HG03432 (cell line): ENCODE measurements around the gene RAB13.
A peak's percentile ranks its signal among the peaks of the same experiment; 100 is the strongest.
"Not testable (repeated sequence)": the region's sequence is repeated elsewhere in the genome, so short reads cannot be mapped to it uniquely, and the experiment has no call there.

ENCODE experiments used
- ATAC-seq: cut with Tn5 transposase; IDR thresholded peaks from one replicate; pipeline ENCODE4 v1.9.1; 2021; ENCODE audit warnings: mild to moderate bottlenecking, moderate library complexity; ENCODE audit not compliant: unreplicated experiment

The RAB13 gene

DNA sequence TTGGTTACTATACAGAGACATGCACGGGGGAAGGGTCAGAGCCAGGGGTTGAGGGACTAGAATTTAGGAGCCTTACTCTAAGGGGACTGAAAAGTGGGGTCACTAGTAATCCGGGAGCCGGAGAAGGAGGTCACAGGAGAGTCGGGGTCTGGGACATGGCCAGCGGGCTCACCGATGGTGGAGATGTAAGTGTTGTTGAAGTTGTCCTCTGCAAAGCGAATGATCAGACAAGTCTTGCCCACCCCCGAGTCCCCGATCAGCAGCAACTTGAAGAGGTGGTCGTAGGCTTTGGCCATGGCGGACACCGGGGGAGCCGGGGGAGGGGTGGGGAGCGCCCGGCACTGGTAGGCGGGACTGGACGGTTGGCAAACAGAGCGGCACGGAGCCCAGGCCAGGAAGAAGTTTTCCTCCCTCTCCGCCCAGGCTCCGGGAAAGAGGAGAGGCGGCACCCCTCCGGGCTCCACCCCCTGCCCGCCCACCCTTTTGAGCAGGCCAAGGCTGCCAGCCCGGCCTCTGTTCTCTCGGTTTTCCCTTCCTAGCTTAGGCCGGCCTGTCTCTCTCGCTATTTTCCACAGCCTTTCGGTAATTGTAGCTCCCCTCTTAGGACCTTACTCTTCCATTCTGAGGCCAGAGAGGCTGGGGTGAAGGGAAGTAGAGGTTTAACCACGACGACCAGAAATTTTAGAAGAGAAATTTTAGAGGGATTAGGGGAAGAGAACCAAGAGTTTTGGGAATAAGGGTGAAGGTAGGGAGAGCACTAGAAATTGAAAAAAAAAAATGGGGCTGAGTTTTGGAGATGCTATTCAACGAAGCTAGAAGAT is at the start of gene RAB13:
Gene RAB13, minus strand, starts transcription at position 399 of the 821 bp plus-strand sequence. Its CDS starts 103 bp downstream, at position 296.
- ATAC-seq = no peak

DNA sequence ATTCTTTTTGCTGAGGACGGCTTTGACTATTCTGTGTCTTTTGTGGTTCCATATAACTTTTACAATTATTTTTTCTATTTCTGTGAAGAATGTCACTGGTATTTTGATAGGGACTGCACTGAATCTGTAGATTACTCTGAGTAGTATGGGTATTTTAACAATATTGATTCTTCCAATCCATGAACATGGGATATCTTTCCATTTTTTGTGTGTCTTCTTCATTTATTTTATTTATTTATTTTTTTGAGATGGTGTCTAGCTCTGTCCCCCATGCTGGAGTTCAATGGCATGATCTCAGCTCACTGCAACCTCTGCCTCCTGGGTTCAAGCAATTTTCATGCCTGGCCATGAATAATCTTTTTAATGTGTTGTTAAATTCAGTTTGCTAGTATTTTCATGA is 47.6 kb upstream of the RAB13 start:
- not testable (repeated sequence) for ATAC-seq

DNA sequence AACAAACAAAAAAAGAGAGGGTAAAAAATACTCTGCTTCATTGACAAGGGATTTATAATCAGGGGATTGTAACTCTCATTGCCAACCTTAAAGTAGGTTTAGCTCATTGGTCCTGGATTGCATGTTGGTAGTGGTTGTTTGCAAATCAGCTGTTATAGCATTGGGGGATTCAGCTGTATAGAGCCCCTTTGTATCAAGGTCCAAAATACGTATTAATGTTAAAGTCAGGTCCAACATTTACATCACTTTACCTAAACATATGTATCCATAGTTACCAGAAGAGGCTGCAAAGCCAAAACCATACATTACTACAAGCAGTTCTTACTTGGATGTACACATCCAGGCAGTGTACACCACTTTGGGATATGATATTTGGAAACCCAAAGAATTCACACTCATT is 33.8 kb upstream of the RAB13 start:
- no peak for ATAC-seq

DNA sequence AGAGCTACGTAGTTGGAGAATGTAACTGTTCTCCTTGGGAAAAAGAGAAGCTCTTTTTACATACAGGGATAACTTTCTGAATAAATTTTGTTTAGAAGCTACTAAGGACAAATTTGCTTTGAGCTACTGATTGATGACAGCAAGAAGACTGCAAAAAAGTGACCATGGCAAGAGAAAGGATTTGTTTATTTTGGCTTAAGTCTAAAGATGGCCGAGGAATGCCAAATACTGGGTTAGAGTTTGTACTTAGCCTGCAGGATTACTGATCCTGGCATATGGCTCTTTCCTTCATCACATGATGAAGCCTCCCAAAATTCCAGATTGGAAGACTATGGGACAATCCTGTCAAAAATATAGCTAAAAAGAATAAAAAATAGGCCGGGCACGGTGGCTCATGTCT is 33.1 kb upstream of the RAB13 start:
- no peak for ATAC-seq

DNA sequence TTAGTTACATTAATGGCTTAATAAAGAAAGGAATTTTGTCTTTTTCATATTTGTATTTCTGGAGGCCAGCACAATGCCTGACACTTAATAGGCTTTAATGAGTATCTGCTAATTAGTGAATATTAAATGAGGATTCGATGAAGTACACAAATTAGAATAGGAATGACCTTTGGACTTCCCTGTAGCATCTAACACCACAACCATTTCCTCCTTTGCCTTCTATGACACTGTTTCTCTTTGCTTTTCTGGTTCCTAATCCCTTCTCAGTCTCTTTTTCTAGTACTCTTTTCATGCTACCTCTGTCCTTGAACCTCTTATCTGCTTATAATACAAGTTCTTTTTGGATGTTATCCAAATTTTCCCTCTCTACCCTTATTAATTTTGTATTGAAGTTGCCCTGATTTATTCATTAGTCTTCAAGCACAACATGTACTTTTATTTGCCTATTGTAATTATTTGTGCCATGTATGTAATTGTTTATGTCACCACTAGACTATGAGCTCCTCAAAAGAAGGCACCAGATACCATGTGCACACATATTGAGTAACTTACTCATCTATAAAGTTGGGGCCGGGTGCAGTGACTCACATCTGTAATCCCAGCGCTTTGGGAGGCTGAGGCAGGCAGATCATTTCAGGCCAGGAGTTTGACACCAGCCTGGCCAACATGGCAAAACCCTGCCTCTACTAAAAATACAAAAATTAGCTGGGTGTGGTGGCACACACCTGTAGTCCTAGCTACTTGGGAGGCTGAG is 28.2 kb upstream of the RAB13 start:
- no peak for ATAC-seq

DNA sequence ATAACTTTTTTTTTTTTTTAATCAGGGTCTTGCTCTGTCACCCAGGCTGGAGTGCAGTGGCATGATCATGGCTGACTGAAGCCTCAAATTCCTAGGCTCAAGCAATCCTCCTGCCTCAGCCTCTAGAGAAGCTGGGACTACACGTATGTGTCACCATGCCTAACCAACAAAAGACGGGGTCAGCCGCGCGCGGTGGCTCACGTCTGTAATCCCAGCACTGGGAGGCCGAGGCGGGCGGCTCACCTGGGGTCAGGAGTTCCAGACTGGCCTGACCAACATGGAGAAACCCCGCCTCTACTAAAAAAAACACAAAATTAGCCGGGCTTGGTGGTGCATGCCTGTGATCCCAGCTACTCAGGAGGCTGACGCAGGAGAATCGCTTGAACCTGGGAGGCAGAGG is 26.4 kb upstream of the RAB13 start:
- not testable (repeated sequence) for ATAC-seq

DNA sequence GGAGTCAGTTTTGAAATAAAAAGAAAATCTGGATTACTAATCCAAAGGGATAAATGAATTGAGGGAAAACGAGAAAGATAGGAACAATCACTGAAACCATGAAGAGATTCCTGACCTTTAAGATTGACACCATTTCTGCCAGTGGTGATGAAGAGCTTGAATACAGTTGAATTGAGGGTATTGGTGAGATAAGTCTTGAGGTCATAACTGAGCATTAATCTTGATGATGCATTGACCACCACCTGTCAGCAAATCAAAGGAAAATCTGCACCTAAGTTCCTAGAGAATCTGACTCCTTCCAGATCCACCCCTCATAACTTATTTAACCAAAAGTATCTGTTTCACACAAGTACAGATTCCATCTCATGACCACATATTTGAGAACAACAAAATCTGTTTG is 26.0 kb upstream of the RAB13 start:
- no peak for ATAC-seq

DNA sequence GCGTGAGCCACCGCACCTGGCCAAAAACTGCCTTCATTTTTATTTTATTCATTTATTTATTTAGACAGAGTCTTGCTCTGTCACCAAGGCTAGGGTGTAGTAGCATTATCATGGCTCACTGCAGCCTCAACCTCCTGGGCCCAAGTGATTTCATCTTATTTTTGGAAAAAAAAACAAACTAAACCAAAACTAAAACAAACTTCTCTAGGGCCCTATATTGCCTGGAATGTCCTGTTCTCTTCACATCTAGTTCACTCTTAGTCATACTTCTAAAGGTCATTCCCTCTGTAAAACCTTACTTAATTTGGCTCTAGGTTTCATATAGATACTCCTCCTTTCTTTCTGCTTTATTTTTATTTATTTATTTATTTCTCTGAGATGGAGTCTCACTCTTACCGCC is 20.0 kb upstream of the RAB13 start:
- no peak for ATAC-seq

DNA sequence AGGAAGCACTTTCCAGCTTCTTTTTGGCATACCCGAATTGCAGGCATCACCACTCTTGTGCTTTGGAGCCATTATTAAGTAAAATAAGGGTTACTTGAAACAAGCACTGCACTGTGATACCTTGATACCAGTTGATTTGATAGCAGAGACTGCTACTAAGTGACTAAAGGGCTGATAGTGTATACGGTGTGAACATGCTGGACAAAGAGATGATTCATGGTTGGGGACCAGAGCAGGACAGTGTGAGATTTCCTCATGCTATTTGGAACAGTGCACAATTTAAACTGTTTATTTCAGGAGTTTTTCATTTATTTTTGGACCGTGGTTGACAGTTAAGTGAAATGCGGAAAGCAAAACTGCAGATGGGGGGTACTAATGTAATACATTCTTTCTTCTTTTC is 14.3 kb upstream of the RAB13 start:
- no peak for ATAC-seq

DNA sequence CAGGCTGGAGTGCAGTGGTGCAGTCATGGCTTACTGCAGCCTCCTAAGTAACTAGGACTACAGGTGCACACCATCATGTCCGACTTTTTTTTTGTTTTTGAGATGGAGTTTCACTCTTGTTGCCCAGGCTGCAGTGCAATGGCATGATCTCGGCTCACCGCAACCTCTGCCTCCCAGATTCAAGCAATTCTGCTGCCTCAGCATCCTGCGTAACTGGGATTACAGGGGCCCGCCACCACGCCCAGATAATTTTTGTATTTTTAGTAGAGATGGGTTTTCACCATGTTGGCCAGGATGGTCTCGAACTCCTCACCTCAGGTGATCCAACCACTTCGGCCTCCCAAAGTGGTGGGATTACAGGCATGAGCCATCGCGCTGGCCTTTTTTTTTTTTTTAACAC is 10.7 kb upstream of the RAB13 start:
- ATAC-seq = not testable (repeated sequence)

DNA sequence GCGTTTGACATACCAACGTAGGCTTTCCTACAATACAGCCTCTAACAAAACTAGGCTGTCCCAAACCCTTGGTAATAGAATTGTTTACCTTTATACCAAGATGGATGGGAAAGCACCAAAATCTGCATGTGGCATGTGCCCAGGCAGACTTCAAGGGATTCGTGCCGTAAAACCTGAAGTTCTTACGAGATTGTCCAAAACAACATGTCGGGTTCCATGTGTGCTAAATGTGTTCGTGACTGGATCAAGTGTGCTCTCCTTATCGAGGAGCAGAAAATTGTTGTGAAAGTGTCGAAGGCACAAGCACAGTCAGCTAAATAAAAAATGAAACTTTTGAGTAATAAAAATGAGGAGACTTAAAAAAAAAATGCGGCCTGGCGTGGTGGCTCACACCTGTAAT is 9.5 kb upstream of the RAB13 start:
- no peak for ATAC-seq

DNA sequence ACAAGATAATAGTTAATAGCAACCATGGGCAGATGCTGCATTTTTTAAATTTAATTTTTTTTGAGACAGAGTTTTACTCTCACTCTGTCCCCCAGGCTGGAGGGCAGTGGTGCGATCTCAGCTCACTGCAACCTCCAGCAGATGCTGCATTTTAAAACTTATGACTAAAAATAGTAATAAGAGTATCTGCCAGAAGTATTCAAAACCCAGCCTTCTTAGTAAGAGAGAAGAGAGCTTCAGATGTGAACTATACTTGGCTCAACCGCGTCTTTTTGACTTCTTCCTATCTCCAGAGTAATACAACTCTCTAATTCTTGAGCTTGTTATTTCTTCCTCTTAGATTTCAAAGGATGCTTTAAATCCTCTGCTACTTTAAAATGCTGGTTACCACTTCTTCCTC is 9.1 kb upstream of the RAB13 start:
- no peak for ATAC-seq

DNA sequence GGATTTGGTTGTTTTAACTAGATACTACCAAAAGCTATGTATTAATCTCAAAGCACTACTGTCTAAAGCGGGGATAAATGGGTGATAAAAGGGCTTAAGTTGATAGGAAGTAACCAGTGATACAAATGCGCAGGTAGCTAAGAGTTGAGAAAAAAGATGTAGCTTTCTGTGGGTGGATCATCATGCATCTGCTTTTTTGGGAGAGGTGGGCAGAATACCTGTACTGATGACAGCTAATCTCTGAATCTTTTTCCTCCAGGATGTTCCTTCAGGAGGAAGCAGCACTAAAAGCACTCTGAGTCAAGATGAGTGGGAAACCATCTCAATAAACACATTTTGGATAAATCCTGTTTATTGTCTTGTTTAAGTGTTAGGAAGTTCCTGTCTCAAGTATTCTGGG is 5.7 kb upstream of the RAB13 start:
- no peak for ATAC-seq

DNA sequence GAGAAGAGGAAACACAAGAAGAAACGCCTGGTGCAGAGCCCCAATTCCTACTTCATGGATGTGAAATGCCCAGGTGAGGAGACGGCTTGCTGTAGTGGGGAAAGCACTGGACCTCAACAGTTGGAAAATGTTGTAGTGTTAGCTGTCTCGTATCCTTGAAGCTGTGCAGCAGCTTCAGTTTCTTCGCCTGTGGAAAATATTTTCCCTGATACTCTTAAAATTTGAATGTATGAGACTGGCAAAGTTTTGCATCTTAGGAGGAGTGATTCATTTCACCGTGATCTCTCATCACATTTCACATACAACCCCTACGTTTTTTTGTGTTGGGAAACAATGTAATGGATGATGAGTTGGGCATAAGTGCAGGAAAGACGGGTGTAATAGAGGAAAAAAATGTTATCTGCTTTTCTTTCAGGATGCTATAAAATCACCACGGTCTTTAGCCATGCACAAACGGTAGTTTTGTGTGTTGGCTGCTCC is 5.1 kb upstream of the RAB13 start:
- ATAC-seq = no peak

DNA sequence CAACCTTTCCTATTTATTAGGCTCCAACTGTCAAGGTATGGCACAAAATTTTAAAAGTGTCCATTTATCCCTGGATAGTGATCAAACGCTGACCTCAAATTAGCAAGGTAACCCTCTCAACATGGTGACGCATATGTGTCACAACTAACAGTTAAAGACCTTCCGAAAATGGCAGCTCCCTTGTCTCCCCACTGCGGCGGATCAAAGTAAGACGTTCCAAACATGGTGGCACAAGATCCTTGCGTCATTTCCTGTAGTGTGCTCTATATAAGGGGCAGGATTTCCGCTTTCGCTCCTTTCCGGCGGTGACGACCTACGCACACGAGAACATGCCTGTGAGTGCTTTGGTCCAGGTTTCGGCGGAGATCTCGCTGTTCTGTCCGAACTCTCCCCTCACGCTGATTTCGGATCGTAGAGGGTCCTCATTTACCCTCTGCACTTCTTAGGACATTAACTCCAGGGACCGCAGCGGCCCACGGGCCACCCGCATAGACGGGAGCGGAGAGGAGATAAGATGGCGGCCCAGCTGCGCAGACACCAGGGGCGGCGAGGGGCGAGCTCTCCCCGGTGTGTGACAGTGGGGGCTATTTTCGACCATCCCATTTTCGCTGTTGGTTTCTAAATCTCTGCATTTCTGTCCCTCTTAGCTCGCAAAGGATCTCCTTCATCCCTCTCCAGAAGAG is 4.5 kb upstream of the RAB13 start, which contains the start of gene RPS27:
Gene RPS27, plus strand, starts transcription at position 295 of the 683 bp plus-strand sequence. Its CDS starts 35 bp downstream, at position 330.
- ATAC-seq = peak; percentile 74

DNA sequence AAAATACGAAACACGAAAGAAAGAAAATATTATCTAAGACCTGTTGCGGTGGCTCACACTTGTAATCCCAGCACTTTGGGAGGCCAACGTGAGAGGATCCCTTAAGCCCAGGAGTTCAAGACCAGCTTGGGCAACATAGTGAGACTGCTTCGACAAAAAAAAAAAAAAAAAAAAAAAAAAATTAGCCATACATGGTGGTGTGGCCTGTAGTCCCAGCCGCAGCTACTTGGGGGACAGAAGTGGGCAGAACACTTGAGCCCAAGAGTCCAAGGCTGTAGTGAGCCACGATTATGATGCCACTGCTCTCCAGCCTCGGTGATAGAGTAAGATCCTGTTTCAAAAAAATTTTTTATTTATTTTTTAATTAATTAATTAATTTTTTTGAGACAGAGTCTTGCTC is 1.5 kb upstream of the RAB13 start:
- ATAC-seq = no peak

DNA sequence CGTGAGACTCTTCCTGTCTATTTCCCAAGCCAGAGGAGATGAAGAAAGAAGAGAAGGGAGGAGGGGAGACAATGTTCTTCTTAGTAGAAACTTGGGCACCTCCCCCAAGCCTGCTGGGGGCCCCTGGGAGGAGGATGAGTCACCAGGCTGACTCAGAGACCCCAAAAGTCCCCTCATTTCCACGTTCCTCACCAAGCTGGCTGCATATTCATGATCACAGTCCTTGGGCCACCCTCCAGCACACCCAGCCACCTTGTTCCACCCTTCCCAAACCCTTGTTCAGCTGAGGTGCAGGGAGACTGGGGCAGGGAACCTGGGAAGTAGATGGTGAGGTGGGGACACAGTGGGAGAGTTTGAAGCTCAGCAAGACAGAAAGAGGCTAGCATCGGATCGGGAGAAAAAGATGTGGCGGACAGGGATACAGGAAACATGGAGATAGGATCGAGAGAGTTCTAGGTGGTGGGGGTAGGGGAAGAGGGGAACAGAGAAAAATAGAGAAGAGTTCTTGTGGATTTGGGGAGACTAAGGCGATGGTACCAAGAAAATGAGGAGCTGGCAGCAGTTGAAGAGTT is 712 bp downstream of the RAB13 start:
- no peak for ATAC-seq

DNA sequence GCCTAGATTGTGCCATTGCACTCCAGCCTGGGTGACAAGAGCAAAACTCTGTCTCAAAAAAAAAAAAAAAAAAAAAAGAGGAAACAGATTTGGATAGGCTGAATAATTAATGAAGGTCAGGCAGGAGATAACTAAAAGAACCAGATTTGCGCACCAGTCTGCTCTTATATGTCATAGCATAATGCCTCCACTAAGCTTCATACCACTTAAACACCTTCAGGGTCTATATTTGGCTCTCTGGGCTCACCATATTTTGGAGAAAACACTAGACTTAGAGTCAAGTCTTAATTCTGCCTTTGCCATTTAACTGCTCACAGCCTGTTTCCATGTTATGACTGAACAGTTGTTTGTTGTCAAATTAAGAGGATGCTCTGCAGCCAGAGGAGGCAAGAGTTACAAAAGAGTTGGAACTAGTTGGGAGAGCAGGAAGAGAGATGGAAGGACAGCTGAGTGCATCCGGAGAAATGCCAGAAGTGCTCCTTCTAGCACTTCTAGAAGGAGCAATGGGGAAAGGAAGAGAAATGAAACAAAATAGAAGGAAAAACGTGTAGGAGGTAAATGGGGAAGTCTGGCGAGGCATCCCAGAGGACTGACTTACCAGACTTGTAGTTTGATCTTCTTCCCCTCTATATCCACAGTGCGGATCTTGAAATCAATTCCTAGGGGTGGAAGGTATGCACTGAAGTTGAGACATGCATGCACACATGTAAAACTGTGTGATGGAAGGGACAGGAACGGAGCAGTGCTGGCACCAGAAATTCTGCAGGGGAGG is 1.8 kb downstream of the RAB13 start:
- ATAC-seq = no peak

DNA sequence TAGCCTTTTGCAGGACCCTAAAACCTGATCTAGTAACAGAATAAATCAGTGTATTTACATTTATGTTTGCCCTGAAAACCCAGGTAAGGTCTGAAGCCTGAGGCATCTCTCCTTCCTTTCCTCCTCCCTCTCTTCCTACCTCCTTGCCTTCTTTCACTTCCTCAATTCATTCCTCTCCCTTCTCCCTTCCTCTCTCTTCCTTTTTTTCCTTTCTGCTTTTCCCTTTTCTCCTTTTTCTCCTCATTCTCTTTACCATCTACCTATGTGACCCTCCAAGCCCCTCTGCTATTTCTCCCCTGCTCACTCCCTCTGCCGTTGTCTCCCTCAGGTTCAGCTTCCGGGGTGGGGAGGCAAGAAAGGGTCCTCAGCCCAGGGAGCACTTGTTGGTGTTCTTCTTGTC is 4.4 kb downstream of the RAB13 start:
- not testable (repeated sequence) for ATAC-seq

DNA sequence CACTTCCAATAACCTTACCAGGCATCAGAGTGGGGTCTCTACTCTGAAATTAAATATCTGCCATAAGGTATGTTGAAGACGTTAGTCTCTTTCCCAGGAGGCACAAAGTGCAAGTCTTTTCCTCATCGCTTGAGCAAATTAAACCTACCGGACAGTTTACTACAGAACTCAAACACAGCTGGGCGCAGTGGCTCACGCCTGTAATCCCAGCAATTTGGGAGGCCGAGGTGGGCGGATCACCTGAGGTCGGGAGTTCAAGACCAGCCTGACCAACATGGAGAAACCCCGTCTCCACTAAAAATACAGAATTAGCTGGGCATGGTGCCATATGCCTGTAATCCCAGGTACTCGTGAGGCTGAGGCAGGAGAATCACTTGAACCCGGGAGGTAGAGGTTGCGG is 7.0 kb downstream of the RAB13 start:
- ATAC-seq = not testable (repeated sequence)
